Measurements from ENCODE around the gene DCLK1. TPM values are rescaled to one million over a fixed set of nuclear protein-coding genes. Genes with fewer than 3 reads are reported as not detected.

DCLK1 gene
- total RNA-seq, 4 donors from 2014 or later = 1.1 to 10.8 (median 6.7) TPM

GRCh38 chr13:36031490-36031889 is 99.7 kb downstream of the DCLK1 start:
- WGBS, 2 donors (ENCODE audit: low coverage in 1 of 2) = 49 to 68% methylated on average over 3 to 8 of the region's 8 CpGs
- no peak overlapping the region for H3K4me3 ChIP-seq
- in situ Hi-C loops (cut with MboI; ENCODE audit: low pct_ligation_motif_present in 1 of 4, low pct_unique_long_range_greater_than_20kb in 1 of 4, low sequenced_read_pairs in 3 of 4) = no loop called here

GRCh38 chr13:36030670-36031331 is 100.4 kb downstream of the DCLK1 start:
- no peak overlapping the region for H3K27ac ChIP-seq
- in situ Hi-C loops (cut with MboI; ENCODE audit: low pct_ligation_motif_present in 1 of 4, low pct_unique_long_range_greater_than_20kb in 1 of 4, low sequenced_read_pairs in 3 of 4) = no loop called here
- no peak for DNase-seq

More at GRCh38 chr13:36031490-36031889, 99.7 kb downstream of the DCLK1 start:
- intact Hi-C loops (cut with DNase I; ENCODE audit: low total_unique reads) = no loop called here
- H3K4me1 ChIP-seq = no peaks in the 10 kb centered on the region
- H3K27me3 ChIP-seq = no peaks in the 10 kb centered on the region
- H3K27ac ChIP-seq = no peak overlapping the region
- TF ChIP-seq EP300 (IDR thresholded peaks at IDR 0.05; ENCODE audit: low read depth) (no peak), POLR2A (IDR thresholded peaks at IDR 0.05) (no peak), POLR2AphosphoS5 (IDR thresholded peaks at IDR 0.05) (no peak), CTCF (IDR thresholded peaks at IDR 0.05) (no peak)
- no peak for DNase-seq
- no peaks in the 10 kb centered on the region for H3K36me3 ChIP-seq
- H3K9me3 ChIP-seq = no peaks in the 10 kb centered on the region

GRCh38 chr13:36029166-36029565 is 102.0 kb downstream of the DCLK1 start:
- WGBS, 2 donors (ENCODE audit: low coverage in 1 of 2) = 82 to 88% methylated on average over 6 of the region's 6 CpGs
- in situ Hi-C loops (cut with MboI; ENCODE audit: low pct_ligation_motif_present in 1 of 4, low pct_unique_long_range_greater_than_20kb in 1 of 4, low sequenced_read_pairs in 3 of 4) = no loop called here
- no peak for DNase-seq
- Histone ChIP-seq H3K9me3 (no peaks in the 10 kb centered on the region), H3K27me3 (no peaks in the 10 kb centered on the region), H3K36me3 (no peaks in the 10 kb centered on the region), H3K4me3 (no peak overlapping the region), H3K4me1 (no peaks in the 10 kb centered on the region), H3K27ac (no peak overlapping the region)
- intact Hi-C loops (cut with DNase I; ENCODE audit: low total_unique reads) = no loop called here
- no peak for TF ChIP-seq POLR2AphosphoS5 (IDR thresholded peaks at IDR 0.05)
- no peak for TF ChIP-seq CTCF (IDR thresholded peaks at IDR 0.05)
- no peak for TF ChIP-seq EP300 (IDR thresholded peaks at IDR 0.05; ENCODE audit: low read depth)
- no peak for TF ChIP-seq POLR2A (IDR thresholded peaks at IDR 0.05)

More at GRCh38 chr13:36030670-36031331, 100.4 kb downstream of the DCLK1 start:
- TF ChIP-seq EP300 (IDR thresholded peaks at IDR 0.05; ENCODE audit: low read depth) = no peak
- TF ChIP-seq CTCF (IDR thresholded peaks at IDR 0.05) = no peak
- TF ChIP-seq POLR2AphosphoS5 (IDR thresholded peaks at IDR 0.05) = no peak
- Histone ChIP-seq H3K4me3 (no peak overlapping the region), H3K36me3 (no peaks in the 10 kb centered on the region), H3K9me3 (no peaks in the 10 kb centered on the region), H3K4me1 (no peaks in the 10 kb centered on the region), H3K27me3 (no peaks in the 10 kb centered on the region)
- WGBS, 2 donors (ENCODE audit: low coverage in 1 of 2) = 71 to 75% methylated on average over 2 to 8 of the region's 8 CpGs
- intact Hi-C loops (cut with DNase I; ENCODE audit: low total_unique reads) = no loop called here

GRCh38 chr13:36028359-36029025 is 102.7 kb downstream of the DCLK1 start:
- Histone ChIP-seq H3K27me3 (no peaks in the 10 kb centered on the region), H3K36me3 (no peaks in the 10 kb centered on the region), H3K4me1 (no peaks in the 10 kb centered on the region), H3K9me3 (no peaks in the 10 kb centered on the region), H3K27ac (no peak overlapping the region), H3K4me3 (no peak overlapping the region)
- TF ChIP-seq POLR2A (IDR thresholded peaks at IDR 0.05) (no peak), POLR2AphosphoS5 (IDR thresholded peaks at IDR 0.05) (no peak), CTCF (IDR thresholded peaks at IDR 0.05) (no peak), EP300 (IDR thresholded peaks at IDR 0.05; ENCODE audit: low read depth) (no peak)
- intact Hi-C loops (cut with DNase I; ENCODE audit: low total_unique reads) = no loop called here
- no peak for DNase-seq
- 63 to 72% methylated on average over 6 of the region's 6 CpGs for WGBS, 2 donors (ENCODE audit: low coverage in 1 of 2)
- in situ Hi-C loops (cut with MboI; ENCODE audit: low pct_ligation_motif_present in 1 of 4, low pct_unique_long_range_greater_than_20kb in 1 of 4, low sequenced_read_pairs in 3 of 4) = no loop called here
